NCI-H2196 (cell line): ENCODE results near the gene OR6S1.
"Not testable (repeated sequence)": the region's sequence is repeated elsewhere in the genome, so short reads cannot be mapped to it uniquely, and the experiment has no call there.

Experiments used
- DNase-seq: peaks from one replicate; lab custom pipeline; 2025; ENCODE audit not compliant: unreplicated experiment; lab: John Stamatoyannopoulos, UW

Gene OR6S1

GRCh38 chr14:20631880-20632389, 9.6 kb downstream of the OR6S1 start:
- no peak for DNase-seq

DNA sequence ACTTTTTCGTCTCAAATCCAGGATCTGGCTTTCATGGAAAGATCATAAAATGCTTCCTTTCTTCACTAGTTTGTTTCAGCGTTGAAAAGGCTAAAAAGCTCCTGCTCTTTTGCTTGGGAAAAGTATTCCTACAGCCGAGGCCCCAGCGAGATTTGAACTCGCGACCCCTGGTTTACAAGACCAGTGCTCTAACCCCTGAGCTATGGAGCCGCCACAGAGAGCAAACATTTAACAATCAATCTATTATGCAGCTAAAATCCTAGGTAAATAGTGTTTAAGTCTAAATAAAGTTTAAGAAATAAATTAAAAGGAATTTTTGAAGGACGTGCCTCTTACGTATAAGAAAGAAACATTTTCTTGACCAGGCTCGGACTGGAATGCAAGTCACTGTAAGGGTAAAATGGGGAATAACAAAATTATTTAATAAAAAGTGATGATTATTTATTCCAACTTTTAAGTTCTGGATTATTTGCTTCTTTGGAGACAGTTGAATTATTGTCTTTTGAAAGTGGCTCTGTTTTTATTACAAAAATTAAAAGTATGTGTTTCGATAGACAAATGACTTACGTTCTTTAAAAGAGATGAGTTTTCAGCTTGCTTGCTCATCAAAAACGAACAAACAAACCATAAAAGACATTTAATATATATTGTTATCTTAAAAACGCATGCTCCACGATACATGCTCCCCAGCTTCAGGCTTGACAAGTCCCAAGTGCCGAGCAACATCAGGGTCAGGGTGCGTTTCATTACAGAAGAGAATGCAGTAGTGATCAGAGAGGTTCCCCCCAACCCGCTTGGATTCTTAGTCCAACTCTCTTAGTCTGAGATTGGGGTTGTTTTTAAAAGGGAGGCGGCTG, 10.2 kb downstream of the OR6S1 start:
- DNase-seq: no peak

- DNase-seq: no peak
These were observed 11.0 kb downstream of the OR6S1 start for GRCh38 chr14:20630340-20631022.

DNA sequence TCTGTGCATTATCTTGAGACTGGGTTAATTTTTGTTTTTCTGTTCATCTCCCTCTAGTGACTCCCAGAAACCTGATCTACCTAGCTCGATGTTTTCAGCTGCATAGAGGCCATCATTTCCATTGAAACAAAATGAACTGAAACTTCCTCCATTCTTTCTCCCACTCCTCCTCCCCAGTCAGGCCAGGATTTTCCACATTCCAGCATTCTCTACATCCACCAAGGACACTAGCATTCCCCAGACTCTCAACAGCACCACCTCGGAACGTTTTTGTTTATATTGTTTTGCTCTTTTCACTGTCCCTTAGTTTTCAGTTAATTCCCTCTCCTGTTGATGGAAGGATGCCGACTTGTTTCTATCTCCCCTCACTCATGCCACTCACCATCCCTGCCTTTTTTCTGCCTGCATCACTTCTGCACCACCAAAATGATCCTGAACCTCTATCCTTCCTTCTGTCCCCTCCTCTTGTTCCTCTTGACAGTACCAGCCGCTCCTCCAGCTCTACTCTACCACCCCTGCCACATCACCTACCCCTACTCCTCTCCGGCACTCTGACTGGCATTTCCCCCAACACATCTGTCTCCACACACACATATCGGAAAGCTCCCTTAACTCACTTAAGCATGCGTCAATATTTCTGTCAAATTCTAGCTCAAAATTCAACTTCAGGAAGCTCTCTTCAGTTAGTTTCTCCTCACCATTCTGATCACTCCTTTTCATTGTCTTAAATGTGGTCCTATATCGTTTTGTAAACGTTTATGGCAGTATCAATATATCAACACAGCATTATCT, 13.2 kb downstream of the OR6S1 start:
- DNase-seq: no peak

DNA sequence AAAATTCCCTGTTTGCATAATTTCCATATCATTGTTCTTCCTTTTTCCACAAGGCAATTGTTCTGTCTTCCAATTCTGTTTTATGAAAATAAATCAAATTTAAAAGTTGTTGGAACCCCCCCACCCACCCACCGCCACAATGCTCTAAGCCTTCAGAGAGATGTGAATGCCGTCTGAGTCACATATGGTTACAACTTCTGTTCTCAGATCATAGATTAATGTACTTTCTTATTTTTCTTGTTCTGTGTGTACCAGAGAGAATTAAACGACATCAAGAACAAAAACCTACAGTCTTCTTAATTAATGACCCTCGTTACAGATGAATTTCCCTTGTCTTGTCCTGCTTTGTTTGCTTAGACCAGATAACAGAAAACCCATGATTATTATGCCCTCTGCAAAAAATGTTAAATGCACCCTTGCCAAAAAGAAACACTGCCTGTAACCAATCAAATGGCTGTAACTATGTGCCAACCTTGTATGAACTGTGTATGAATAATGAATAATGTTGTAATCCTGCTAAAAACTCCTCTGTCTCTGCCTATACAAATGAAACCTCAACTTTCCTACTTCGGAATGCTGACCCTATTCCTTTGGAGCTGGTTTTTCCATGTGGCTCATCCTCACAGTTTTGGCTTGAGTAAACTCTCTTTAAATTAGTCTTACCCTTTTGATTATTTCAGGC, 14.0 kb downstream of the OR6S1 start:
- no peak for DNase-seq

- no peak for DNase-seq
These were observed 15.2 kb downstream of the OR6S1 start for GRCh38 chr14:20626274-20626673.

- no peak for DNase-seq
These were observed 16.9 kb downstream of the OR6S1 start for GRCh38 chr14:20624495-20625070.

DNA sequence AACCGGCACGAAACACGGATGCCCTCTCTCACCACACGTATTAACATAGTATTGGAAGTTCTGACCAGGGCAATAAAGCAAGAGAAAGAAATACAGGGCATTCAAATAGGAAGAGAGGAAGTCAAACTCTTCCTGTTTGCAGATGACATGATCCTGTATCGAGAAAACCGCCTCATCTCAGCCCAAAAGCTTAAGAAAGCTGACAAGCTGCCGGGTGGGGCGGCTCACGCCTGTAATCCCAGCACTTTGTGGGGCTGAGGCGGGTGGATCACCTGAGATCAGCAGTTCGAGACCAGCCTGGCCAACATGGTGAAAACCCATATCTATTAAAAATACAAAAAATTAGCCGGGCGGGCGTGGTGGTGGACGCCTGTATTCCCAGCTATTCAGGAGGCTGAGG, 17.7 kb downstream of the OR6S1 start:
- DNase-seq: no peak

- DNase-seq: no peak
These were observed 18.6 kb downstream of the OR6S1 start for GRCh38 chr14:20622816-20623291.

DNA sequence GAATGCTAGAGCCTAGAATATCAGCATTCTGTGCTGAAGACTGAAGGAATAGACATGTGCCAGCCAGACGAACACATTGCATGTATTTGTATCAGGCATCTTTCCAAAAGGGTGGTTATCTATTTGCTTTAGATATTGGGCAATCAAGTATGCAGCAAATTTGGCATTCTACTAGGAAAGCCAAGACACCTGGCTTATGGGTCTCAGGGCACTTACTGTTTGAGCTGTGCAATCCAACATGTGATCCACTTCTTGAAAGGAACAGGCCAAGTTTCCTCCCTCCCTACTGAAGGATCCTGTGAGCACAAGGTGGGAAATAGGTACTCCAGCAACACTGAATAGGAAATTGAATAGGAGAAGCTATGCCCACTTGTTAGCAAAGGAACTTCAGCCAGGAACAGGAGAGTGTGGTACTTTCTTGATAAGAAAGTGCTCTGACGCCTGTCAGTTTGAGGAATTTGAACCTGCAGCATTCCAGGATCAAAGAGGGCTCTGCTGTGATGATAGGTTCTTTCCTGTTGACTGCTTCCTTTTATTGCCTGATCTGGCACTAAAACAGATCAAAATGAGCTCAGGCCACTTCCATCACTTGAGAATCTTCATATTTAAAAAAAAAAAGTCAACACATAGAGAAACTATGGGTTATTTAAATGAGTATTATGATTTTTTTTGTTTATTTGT, 20.6 kb downstream of the OR6S1 start:
- DNase-seq: no peak

- not testable (repeated sequence) for DNase-seq
These were observed 21.8 kb downstream of the OR6S1 start for GRCh38 chr14:20619688-20620087.

GRCh38 chr14:20618271-20618749, 23.2 kb downstream of the OR6S1 start:
- no peak for DNase-seq

GRCh38 chr14:20617138-20618003, 24.1 kb downstream of the OR6S1 start:
- DNase-seq: no peak

DNA sequence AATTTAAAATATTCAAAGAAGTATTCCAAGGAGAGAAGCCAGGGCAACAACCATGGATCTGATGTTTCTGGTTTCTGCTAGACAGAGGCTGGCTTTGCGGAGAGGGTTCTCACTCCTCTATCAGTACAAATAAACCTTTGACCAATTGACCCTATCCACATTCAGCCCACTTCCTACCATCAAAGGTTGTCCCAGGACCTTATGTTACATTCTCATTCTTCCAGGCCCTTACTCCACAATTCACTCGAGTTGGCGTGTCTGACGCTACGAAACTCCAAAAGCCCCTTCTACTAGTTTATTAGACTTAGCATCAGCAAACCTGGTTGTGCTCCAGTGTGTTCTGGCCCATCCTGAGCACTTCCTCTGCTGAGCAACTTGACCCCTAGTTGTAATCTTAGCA, 25.5 kb downstream of the OR6S1 start:
- DNase-seq: no peak

- DNase-seq: no peak
These were observed 27.3 kb downstream of the OR6S1 start for GRCh38 chr14:20614038-20614840.

DNA sequence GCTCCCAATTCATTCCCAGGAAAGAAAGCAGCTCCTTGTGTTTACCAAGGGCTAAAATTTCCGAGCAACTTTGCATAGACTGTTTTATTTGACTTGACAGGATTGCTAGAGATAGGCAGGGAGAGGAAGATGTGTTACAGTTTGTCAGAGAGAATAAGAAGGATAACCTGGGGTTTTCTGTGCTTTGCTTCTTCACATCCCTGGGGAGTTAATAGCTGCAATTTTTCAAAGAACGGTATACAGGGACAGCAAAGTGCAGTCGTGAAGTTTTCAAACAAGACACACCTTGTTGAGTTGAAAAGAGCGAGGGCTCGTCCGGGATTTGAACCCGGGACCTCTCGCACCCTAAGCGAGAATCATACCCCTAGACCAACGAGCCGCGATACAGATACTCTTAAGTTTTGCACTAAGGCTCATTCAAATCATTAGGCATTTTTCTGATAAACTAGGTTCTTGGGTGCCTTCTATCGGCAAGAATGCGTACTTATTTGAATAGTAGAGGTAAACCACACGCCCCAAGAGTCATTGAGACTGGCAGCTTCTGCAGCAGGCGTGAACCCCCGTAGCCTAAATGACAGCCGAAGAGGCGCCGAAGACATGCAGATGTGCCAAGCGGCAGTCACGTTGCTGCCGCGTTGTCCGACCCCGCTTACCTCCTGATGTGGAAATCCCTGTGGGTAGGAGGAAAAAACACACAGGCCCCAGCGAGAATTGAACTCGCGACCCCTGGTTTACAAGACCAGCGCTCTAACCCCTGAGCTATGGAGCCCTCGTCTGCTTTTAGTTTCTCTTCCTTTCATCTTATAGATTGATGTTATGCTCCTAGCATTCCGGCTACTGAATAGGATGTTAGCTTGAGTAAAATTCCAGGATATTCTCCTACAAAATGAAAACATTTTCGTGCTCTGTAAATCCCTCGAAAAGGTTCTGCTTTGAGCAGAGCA, 28.1 kb downstream of the OR6S1 start:
- DNase-seq: peak; percentile 90

DNA sequence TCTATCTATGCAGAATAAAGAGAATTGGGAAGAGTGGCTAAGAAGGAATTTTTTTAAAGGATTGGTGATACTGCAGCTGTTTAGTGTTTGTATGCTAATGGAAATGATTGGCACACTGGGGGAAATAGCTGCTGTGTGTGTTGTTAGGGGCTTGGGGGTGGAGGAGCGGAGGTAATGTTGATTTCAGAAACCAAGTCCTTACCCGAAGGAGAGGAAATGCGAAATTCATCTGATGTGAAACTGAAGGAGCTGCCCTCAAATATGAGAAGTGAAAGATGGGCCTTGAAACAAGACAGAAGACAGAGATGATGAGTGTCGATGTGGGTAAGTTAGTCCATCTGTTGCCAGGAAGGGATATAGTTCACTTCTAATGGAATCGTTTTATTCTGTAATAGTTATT, 29.1 kb downstream of the OR6S1 start:
- no peak for DNase-seq
